Fibroblast of pulmonary artery (primary cell): Measurements from ENCODE around the gene TBC1D2B.
"Not testable (repeated sequence)": the region's sequence is repeated elsewhere in the genome, so short reads cannot be mapped to it uniquely, and the experiment has no call there.

Source experiments
- DNase-seq: peaks from one replicate; pipeline ENCODE4 v3.0.0-alpha.2; 2010; ENCODE audit warnings: low read depth
- H3K4me3 ChIP-seq: replicated peaks from 2 replicates; pipeline ENCODE4 v1.5.1; 2011; ENCODE audit warnings: low read depth, mild to moderate bottlenecking, control low read depth, low read length, moderate library complexity
- CTCF ChIP-seq: IDR thresholded peaks from 2 replicates; pipeline ENCODE4 v1.5.1; 2011; ENCODE audit warnings: mild to moderate bottlenecking, control low read depth, low read length, inconsistent platforms; ENCODE audit errors: missing control alignments

Gene TBC1D2B

GRCh38 chr15:77993374-77993911, 84.1 kb downstream of the TBC1D2B start:
- TF ChIP-seq CTCF: no peak
- no peak for DNase-seq
- H3K4me3 ChIP-seq: no peak overlapping the region

GRCh38 chr15:77992356-77993222, 84.9 kb downstream of the TBC1D2B start:
- H3K4me3 ChIP-seq: no peak overlapping the region
- no peak for DNase-seq
- no peak for TF ChIP-seq CTCF

- peak; percentile 84 for DNase-seq
- not testable (repeated sequence) for H3K4me3 ChIP-seq
These were observed 85.8 kb downstream of the TBC1D2B start for GRCh38 chr15:77991658-77992201.

GRCh38 chr15:77991029-77991406, 86.5 kb downstream of the TBC1D2B start:
- no peak for DNase-seq
- no peak for TF ChIP-seq CTCF

GRCh38 chr15:77989296-77990143, 88.0 kb downstream of the TBC1D2B start:
- TF ChIP-seq CTCF: no peak
- no peak overlapping the region for H3K4me3 ChIP-seq
- no peak for DNase-seq

More at GRCh38 chr15:77991029-77991406, 86.5 kb downstream of the TBC1D2B start:
- H3K4me3 ChIP-seq: no peak overlapping the region

- DNase-seq: no peak
- H3K4me3 ChIP-seq: no peak overlapping the region
- no peak for TF ChIP-seq CTCF
These were observed 88.9 kb downstream of the TBC1D2B start for GRCh38 chr15:77988347-77989295.

- not testable (repeated sequence) for DNase-seq, H3K4me3 ChIP-seq
These were observed 89.8 kb downstream of the TBC1D2B start for GRCh38 chr15:77987765-77988136.
